Smooth muscle cell (in vitro differentiated cells): ENCODE measurements around the gene ITIH3. TPM values are rescaled to one million over a fixed set of nuclear protein-coding genes. Genes with fewer than 3 reads are reported as not detected.

Experiments
- DNase-seq: peaks from one replicate; lab custom pipeline; 2025; ENCODE audit not compliant: unreplicated experiment; lab: John Stamatoyannopoulos, UW
- H2AFZ ChIP-seq: fragments of 200-600 bp; sonication (generic); 2 replicates; pipeline ENCODE4 v1.6.0; 2016; ENCODE audit warnings: antibody characterized with exemption, low read depth, mild to moderate bottlenecking
- H3F3A ChIP-seq: fragments of 200-600 bp; sonication (generic); 2 replicates; pipeline ENCODE4 v1.6.0; 2017; ENCODE audit warnings: antibody characterized with exemption, low read depth
- H3K27ac ChIP-seq: fragments of 200-600 bp; sonication (generic); 2 replicates; pipeline ENCODE4 v1.5.1; 2016; ENCODE audit warnings: low read depth, mild to moderate bottlenecking
- H3K27me3 ChIP-seq: fragments of 200-600 bp; sonication (generic); 2 replicates; pipeline ENCODE4 v1.6.1; 2016; ENCODE audit warnings: low read depth, mild to moderate bottlenecking
- H3K36me3 ChIP-seq: fragments of 200-600 bp; sonication (generic); 2 replicates; pipeline ENCODE4 v1.5.1; 2016; ENCODE audit warnings: low read depth
- H3K4me1 ChIP-seq: fragments of 200-600 bp; sonication (generic); 2 replicates; pipeline ENCODE4 v1.5.1; 2016; ENCODE audit warnings: low read depth
- H3K4me2 ChIP-seq: fragments of 200-600 bp; sonication (generic); 2 replicates; pipeline ENCODE4 v1.6.0; 2016; ENCODE audit warnings: mild to moderate bottlenecking
- H3K4me3 ChIP-seq: fragments of 200-600 bp; sonication (generic); 2 replicates; pipeline ENCODE4 v1.5.1; 2016; ENCODE audit warnings: mild to moderate bottlenecking
- H3K79me2 ChIP-seq: fragments of 200-600 bp; sonication (generic); 2 replicates; pipeline ENCODE4 v1.6.0; 2016; ENCODE audit warnings: low read depth, mild to moderate bottlenecking
- H3K9ac ChIP-seq: fragments of 200-600 bp; sonication (generic); 2 replicates; pipeline ENCODE4 v1.6.0; 2016; ENCODE audit warnings: low read depth
- H3K9me3 ChIP-seq: fragments of 200-600 bp; sonication (generic); replicated peaks from 2 replicates; pipeline ENCODE4 v1.5.1; 2016; ENCODE audit warnings: low read depth
- H4K20me1 ChIP-seq: fragments of 200-600 bp; sonication (generic); 2 replicates; pipeline ENCODE4 v1.6.0; 2016; ENCODE audit warnings: low read depth
- WGBS: methylation state at CpG from one replicate; pipeline ENCODE4 v1.1.7; 2016; ENCODE audit warnings: low lambda C conversion rate; 5-methylcytosine and 5-hydroxymethylcytosine counted together
- polyA plus RNA-seq: library from polyadenylated mRNA; unstranded; fragments of >200 nt; fragmentation: Nextera tagmentation; extraction: Ambion mirVana; gene quantifications from 2 replicates; pipeline ENCODE4 v1.2.1, GENCODE V29; 2016
- total RNA-seq: library from RNA; depleted of rRNA; stranded (reverse); fragments of >200 nt; gene quantifications from 2 replicates; pipeline ENCODE4 v1.2.3, GENCODE V29; 2014
- TF ChIP-seq, protein P1 (sequence below): fragments of 200-600 bp; sonication (generic); IDR thresholded peaks from 2 replicates; pipeline ENCODE4 v1.5.1; 2017; ENCODE audit warnings: borderline replicate concordance, mild to moderate bottlenecking, antibody characterized with exemption; ENCODE audit not compliant: insufficient read depth, poor library complexity, severe bottlenecking

The ITIH3 gene
- total and polyA plus RNA-seq, 2 experiments from 2014 or later = not detected

DNA sequence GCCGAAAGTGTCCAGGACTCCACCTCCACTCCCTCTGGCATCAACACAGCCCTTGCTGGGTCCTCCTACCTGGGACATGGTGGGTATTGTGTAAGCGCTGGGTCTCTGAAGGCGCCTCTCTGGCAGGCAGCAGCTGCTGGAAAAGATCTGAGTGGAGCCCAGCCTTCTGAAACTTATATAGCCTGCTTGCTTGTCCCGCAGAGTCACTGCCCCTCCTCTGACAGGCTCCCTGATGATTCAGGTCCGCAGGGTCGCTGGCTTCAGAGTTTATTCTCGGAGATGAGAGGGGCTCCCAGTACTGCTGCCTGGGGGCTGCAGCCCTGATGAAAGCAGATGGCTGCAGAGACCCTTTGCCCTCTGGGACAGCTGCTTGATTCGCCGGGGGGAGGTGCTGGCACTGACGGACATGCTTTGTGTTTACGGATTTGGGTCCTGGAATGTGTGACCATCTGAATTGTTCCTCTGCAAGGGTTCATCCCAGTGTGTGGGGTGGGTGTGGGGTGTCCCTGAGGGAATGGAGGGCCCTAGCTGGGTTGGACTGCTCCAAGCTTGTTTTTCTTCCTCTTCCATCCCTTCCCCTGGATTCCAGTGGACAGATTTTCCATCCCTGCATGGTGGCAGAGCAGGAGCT lies 40.4 kb downstream of the ITIH3 start, which contains the start of gene MUSTN1:
TSS of gene MUSTN1 (minus strand) at position 149 of the 631 bp plus-strand sequence. CDS start at position 78, 71 bp downstream.
- Histone ChIP-seq H3K79me2 (no peaks in the 10 kb centered on the region), H4K20me1 (no peaks in the 10 kb centered on the region), H3K4me2 (no peak within 1 kb of the TSS), H3K4me3 (no peak within 1 kb of the TSS), H3K4me1 (no peaks in the 10 kb centered on the region), H3K9ac (no peak within 1 kb of the TSS), H3K9me3 (no peaks in the 10 kb centered on the region), H3K36me3 (no peaks in the 10 kb centered on the region), H3F3A (no peaks in the 10 kb centered on the region), H3K27ac (no peak within 1 kb of the TSS), H2AFZ (no peak within 1 kb of the TSS), H3K27me3 (no peaks in the 10 kb centered on the region)
- no peak for DNase-seq
- 67% methylated on average over 11 of the region's 11 CpGs for WGBS
- TF ChIP-seq, protein P1, sequence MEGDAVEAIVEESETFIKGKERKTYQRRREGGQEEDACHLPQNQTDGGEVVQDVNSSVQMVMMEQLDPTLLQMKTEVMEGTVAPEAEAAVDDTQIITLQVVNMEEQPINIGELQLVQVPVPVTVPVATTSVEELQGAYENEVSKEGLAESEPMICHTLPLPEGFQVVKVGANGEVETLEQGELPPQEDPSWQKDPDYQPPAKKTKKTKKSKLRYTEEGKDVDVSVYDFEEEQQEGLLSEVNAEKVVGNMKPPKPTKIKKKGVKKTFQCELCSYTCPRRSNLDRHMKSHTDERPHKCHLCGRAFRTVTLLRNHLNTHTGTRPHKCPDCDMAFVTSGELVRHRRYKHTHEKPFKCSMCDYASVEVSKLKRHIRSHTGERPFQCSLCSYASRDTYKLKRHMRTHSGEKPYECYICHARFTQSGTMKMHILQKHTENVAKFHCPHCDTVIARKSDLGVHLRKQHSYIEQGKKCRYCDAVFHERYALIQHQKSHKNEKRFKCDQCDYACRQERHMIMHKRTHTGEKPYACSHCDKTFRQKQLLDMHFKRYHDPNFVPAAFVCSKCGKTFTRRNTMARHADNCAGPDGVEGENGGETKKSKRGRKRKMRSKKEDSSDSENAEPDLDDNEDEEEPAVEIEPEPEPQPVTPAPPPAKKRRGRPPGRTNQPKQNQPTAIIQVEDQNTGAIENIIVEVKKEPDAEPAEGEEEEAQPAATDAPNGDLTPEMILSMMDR = no peak

DNA sequence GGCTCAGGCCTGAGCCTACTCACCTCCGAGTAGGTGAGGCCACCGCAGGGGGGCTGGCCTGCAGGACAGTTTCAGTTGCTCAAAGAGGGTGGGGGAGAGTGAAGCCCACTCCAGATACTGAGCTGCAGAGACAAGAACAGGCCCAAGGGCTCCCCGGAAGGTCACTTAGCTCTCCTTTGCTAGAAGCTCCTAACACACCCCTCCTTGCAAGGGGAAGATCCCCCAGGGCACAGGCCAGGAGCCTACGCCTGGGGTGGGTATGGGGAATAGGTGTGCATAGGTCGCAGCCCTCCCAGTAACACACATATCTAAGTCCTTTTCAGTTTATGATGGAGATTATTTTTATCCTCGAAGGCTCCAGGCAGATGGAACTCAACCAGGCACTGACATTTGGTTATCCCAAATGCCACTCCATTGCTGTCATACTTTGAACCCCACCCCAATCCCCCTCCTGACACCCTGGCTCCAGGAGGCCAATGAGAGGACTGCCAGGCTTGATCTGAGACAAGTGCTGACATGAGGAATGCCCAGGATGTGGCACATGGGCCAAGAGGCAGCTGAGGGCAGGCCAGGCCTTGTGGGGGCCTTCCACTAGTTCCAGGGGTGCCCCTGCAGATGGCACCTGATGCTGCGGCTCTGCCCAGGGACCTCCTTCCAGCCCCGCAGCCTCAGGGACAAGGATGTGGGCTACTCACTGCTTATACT lies 41.3 kb downstream of the ITIH3 start:
- H3K36me3 ChIP-seq = no peaks in the 10 kb centered on the region

DNA sequence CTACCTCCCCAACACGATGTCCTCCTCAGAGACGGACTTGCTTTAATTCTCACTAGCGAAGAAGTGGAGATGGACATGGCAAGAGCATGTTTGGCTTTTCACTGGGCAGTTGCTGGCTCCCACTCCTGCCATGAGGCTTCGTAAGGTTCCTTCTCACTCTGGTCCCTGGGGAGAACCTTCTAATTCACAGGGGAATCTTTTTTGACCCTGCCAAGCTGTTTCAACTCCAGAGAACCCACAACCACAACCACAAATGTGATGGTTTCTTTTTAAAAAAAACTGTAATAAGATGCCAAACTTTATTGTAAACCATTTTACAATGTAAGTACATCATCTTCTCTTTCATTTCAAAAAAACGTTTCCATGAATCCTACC lies 41.9 kb downstream of the ITIH3 start:
- Histone ChIP-seq H3K36me3 (no peaks in the 10 kb centered on the region), H3K9ac (no peak overlapping the region), H3K27me3 (no peaks in the 10 kb centered on the region), H4K20me1 (no peaks in the 10 kb centered on the region), H3K79me2 (no peaks in the 10 kb centered on the region), H3K4me2 (no peak overlapping the region), H3K4me1 (no peaks in the 10 kb centered on the region), H3K4me3 (no peak overlapping the region), H3F3A (no peaks in the 10 kb centered on the region), H3K27ac (no peak overlapping the region), H2AFZ (no peak overlapping the region), H3K9me3 (no peaks in the 10 kb centered on the region)
- DNase-seq = no peak
- TF ChIP-seq, protein P1 = no peak
- 95% methylated on average over 5 of the region's 5 CpGs for WGBS

More for the DNA sequence above, 41.3 kb downstream of the ITIH3 start:
- Histone ChIP-seq H3K9me3 (no peaks in the 10 kb centered on the region), H3K4me2 (no peak overlapping the region), H3K4me1 (no peaks in the 10 kb centered on the region), H3K27me3 (no peaks in the 10 kb centered on the region), H3F3A (no peaks in the 10 kb centered on the region), H3K79me2 (no peaks in the 10 kb centered on the region), H3K4me3 (no peak overlapping the region), H2AFZ (no peak overlapping the region), H4K20me1 (no peaks in the 10 kb centered on the region), H3K9ac (no peak overlapping the region), H3K27ac (no peak overlapping the region)
- DNase-seq = no peak
- TF ChIP-seq, protein P1 = no peak
- WGBS = 98% methylated on average over 8 of the region's 8 CpGs
